Natural killer cell (primary cell): ENCODE measurements around the gene LEF1. TPM values are rescaled to one million over a fixed set of nuclear protein-coding genes. Genes with fewer than 3 reads are reported as not detected.

Experiments used
- ATAC-seq, 3 donors: fragments of 150-1000 bp in 2 of 3; fragments of 200-7000 bp in 1 of 3; cut with Tn5 transposase; 1 replicate in 1 of 3; 2 replicates in 2 of 3; pipeline ENCODE4 v1.10.0; 2021; ENCODE audit warnings: mild to moderate bottlenecking in 2 of 3, moderate library complexity in 2 of 3
- DNase-seq, 2 donors: peaks; one replicate each; pipeline versions ENCODE4 v3.0.0 to v3.0.0-alpha.2; 2013 to 2021; ENCODE audit warnings: mixed read lengths in 1 of 2
- H3K27ac ChIP-seq: one replicate; pipeline ENCODE4 v1.5.1; 2013; ENCODE audit warnings: mild to moderate bottlenecking, low read length
- H3K27me3 ChIP-seq: one replicate; pipeline ENCODE4 v1.6.1; 2013; ENCODE audit warnings: low read length; ENCODE audit not compliant: control insufficient read depth, insufficient read depth
- H3K36me3 ChIP-seq: one replicate; pipeline ENCODE4 v1.6.1; 2013; ENCODE audit warnings: low read length; ENCODE audit not compliant: control insufficient read depth, insufficient read depth
- H3K4me1 ChIP-seq: one replicate; pipeline ENCODE4 v1.6.1; 2013; ENCODE audit warnings: low read length; ENCODE audit not compliant: control insufficient read depth, insufficient read depth
- H3K4me3 ChIP-seq: one replicate; pipeline ENCODE4 v1.5.1; 2013; ENCODE audit warnings: low read length
- H3K9me3 ChIP-seq: one replicate; pipeline ENCODE4 v1.6.1; 2013; ENCODE audit warnings: low read length; ENCODE audit not compliant: control insufficient read depth, insufficient read depth
- H3K27ac Mint-ChIP-seq, 2 donors: one replicate each; pipeline ENCODE4 v1.8.0; 2022; ENCODE audit warnings: mild to moderate bottlenecking in 2 of 2, mixed read lengths in 2 of 2, moderate library complexity in 1 of 2
- H3K27me3 Mint-ChIP-seq, 2 donors: one replicate each; pipeline ENCODE4 v1.8.0; 2022; ENCODE audit warnings: low read depth in 2 of 2, mixed read lengths in 2 of 2
- H3K36me3 Mint-ChIP-seq: one replicate; pipeline ENCODE4 v1.8.0; 2022; ENCODE audit warnings: mixed read lengths
- H3K4me1 Mint-ChIP-seq, 2 donors: one replicate each; pipeline ENCODE4 v1.8.0; 2022; ENCODE audit warnings: mixed read lengths in 2 of 2
- H3K4me3 Mint-ChIP-seq: one replicate; pipeline ENCODE4 v1.8.0; 2022; ENCODE audit warnings: mild to moderate bottlenecking, moderate library complexity, mixed read lengths
- H3K9me3 Mint-ChIP-seq, 2 donors: one replicate each; pipeline ENCODE4 v1.8.0; 2022; ENCODE audit warnings: mixed read lengths in 2 of 2
- whole genome bisulfite sequencing: methylation state at CpG from one replicate; pipeline ENCODE4 v1.1.7; 2013; ENCODE audit warnings: missing lambda C conversion rate; ENCODE audit not compliant: insufficient coverage; 5-methylcytosine and 5-hydroxymethylcytosine counted together
- intact Hi-C: fragments of 100-400 bp; cut with micrococcal nuclease; formaldehyde crosslinking; loops from one replicate; pipeline ENCODE4 v1.14.2; 2022
- total RNA-seq, 4 donors: library from RNA; stranded (reverse); fragments of 120-200 nt in 1 of 4; gene quantifications; one replicate each; pipeline versions ENCODE4 v1.2.3 to v1.2.4, GENCODE V29; 2013 to 2022
- TF ChIP-seq, protein P1 (sequence below): fragments of 200-600 bp; IDR thresholded peaks from one replicate; pipeline ENCODE4 v1.8.0; 2022; ENCODE audit warnings: antibody characterized with exemption

The LEF1 gene
- total RNA-seq, 3 donors from 2014 or later (not counting 1 experiment from before 2014, with no cell fraction given), result 18.7 to 39.8 (median 24.5) TPM

DNA sequence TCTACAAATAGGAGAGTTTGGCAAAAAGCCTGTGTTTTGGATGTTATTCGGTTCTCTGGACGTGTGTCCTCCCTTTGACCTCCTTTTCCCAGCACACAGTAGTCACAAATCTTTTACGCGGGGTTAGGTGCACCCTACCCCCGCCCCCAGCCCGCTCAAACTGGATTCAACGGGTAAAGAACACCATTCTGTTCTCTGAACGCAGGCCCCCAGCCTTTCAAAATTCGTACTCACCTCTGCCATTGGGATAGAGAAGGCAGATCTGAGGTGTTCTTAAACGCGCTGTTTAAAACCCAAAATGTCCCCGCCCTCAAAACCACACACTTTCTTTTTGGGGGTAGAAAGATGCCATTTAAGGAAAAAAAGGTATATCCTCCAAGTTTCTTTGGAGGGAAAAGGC, 2.7 kb downstream of the LEF1 start:
- ATAC-seq, result no peak
- no peaks in the 10 kb centered on the region for H3K36me3 Mint-ChIP-seq
- no peaks in the 10 kb centered on the region for H3K9me3 ChIP-seq
- no peak overlapping the region for H3K27ac ChIP-seq
- intact Hi-C loops, result loop anchor here (5.0 kb wide), 1 partner anchor 176 kb away; no protein-coding TSS in a partner anchor
- H3K36me3 ChIP-seq, result no peaks in the 10 kb centered on the region
- peak overlapping the region; percentile 18 for H3K4me3 ChIP-seq
- H3K27me3 ChIP-seq, result peaks cover 29% of the 10 kb centered on the region
- peak in 1 of 2 donors; percentile 77 for DNase-seq
- 47% methylated on average over 7 of the region's 12 CpGs for WGBS
- H3K4me3 Mint-ChIP-seq, result peak overlapping the region; percentile 43
- TF ChIP-seq, protein P1, sequence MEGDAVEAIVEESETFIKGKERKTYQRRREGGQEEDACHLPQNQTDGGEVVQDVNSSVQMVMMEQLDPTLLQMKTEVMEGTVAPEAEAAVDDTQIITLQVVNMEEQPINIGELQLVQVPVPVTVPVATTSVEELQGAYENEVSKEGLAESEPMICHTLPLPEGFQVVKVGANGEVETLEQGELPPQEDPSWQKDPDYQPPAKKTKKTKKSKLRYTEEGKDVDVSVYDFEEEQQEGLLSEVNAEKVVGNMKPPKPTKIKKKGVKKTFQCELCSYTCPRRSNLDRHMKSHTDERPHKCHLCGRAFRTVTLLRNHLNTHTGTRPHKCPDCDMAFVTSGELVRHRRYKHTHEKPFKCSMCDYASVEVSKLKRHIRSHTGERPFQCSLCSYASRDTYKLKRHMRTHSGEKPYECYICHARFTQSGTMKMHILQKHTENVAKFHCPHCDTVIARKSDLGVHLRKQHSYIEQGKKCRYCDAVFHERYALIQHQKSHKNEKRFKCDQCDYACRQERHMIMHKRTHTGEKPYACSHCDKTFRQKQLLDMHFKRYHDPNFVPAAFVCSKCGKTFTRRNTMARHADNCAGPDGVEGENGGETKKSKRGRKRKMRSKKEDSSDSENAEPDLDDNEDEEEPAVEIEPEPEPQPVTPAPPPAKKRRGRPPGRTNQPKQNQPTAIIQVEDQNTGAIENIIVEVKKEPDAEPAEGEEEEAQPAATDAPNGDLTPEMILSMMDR, result no peak
- H3K4me1 ChIP-seq, result peaks cover 36% of the 10 kb centered on the region
- H3K27ac Mint-ChIP-seq, result no peak overlapping the region
- no peaks in the 10 kb centered on the region for H3K9me3 Mint-ChIP-seq
- peaks cover 34 to 58% of the 10 kb centered on the region in 2 donors for H3K4me1 Mint-ChIP-seq
- peaks cover 38 to 47% of the 10 kb centered on the region in 2 donors for H3K27me3 Mint-ChIP-seq

GRCh38 chr4:108165586-108165985, 3.1 kb downstream of the LEF1 start:
- peaks cover 39% of the 10 kb centered on the region for H3K4me1 ChIP-seq
- TF ChIP-seq, protein P1, result no peak
- H3K4me3 Mint-ChIP-seq, result peak overlapping the region; percentile 43
- ATAC-seq (no peak), DNase-seq (peak in 1 of 2 donors; percentile 52)
- no peak overlapping the region for H3K27ac Mint-ChIP-seq
- no peaks in the 10 kb centered on the region for H3K36me3 ChIP-seq
- peaks cover 36 to 60% of the 10 kb centered on the region in 2 donors for H3K4me1 Mint-ChIP-seq
- no peaks in the 10 kb centered on the region for H3K9me3 ChIP-seq
- intact Hi-C loops, result loop anchor here (5.0 kb wide), 1 partner anchor 177 kb away; no protein-coding TSS in a partner anchor
- no peak overlapping the region for H3K27ac ChIP-seq
- H3K27me3 ChIP-seq, result peaks cover 24% of the 10 kb centered on the region
- H3K27me3 Mint-ChIP-seq, result peaks cover 33 to 44% of the 10 kb centered on the region in 2 donors
- WGBS, result 53% methylated on average over 7 of the region's 10 CpGs
- no peak overlapping the region for H3K4me3 ChIP-seq
- no peaks in the 10 kb centered on the region for H3K9me3 Mint-ChIP-seq
- H3K36me3 Mint-ChIP-seq, result no peaks in the 10 kb centered on the region

GRCh38 chr4:108163351-108163750, 5.4 kb downstream of the LEF1 start:
- intact Hi-C loops, result no loop called here
- ATAC-seq, result no peak
- peaks cover 34% of the 10 kb centered on the region for H3K4me1 ChIP-seq
- Mint-ChIP-seq H3K9me3 (no peaks in the 10 kb centered on the region), H3K4me1 (peaks cover 47 to 53% of the 10 kb centered on the region in 2 donors), H3K27me3 (peaks cover 17 to 24% of the 10 kb centered on the region in 2 donors), H3K27ac (no peak overlapping the region), H3K36me3 (no peaks in the 10 kb centered on the region), H3K4me3 (peak overlapping the region; percentile 21)
- TF ChIP-seq, protein P1, result no peak
- no peak overlapping the region for H3K27ac ChIP-seq
- peaks cover 6% of the 10 kb centered on the region for H3K27me3 ChIP-seq
- H3K36me3 ChIP-seq, result no peaks in the 10 kb centered on the region
- no peak for DNase-seq
- WGBS, result 95% methylated on average over 5 of the region's 5 CpGs
- no peaks in the 10 kb centered on the region for H3K9me3 ChIP-seq
- H3K4me3 ChIP-seq, result no peak overlapping the region
